ENCODE measurements around the gene ZNF385D.

ZNF385D gene

GRCh38 chr3:21722768-21723167 is 28.2 kb downstream of the ZNF385D start:
- Histone ChIP-seq H3K9ac (ENCODE audit: low read depth, low read length) (no peak overlapping the region), H3K4me3 (ENCODE audit: low read depth, low read length) (no peak overlapping the region), H3K36me3 (ENCODE audit: control insufficient read depth, insufficient read depth, low read length) (no peaks in the 10 kb centered on the region), H3K27me3 (ENCODE audit: control insufficient read depth, insufficient read depth, low read length) (no peaks in the 10 kb centered on the region), H3K27ac (ENCODE audit: low read depth, low read length) (no peak overlapping the region), H3K9me3 (ENCODE audit: control insufficient read depth, insufficient read depth, low read length) (no peaks in the 10 kb centered on the region), H3K4me1 (ENCODE audit: control insufficient read depth, insufficient read depth, low read length) (peaks cover 21% of the 10 kb centered on the region)

DNA sequence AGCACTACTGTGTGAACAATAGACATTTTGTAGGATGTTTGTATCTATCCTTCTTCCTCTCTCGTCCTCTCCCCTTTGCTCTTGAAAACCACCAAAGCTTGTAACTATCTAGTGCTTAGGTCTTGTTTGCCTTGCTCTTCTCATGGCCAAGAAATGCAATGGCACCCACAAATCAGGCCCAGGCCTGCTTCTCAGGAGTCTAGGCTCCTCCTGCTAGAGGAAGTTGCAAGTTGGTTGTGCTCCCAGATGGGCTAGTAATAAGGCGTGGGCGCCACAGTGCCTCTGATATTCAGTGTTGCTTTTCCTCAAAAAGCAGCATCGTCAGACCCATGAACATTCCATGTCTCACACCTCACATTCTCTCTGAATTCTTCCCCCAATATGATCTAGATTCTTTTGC is 28.7 kb downstream of the ZNF385D start:
- no peak overlapping the region for H3K27ac ChIP-seq (ENCODE audit: low read depth, low read length)
- H3K4me1 ChIP-seq (ENCODE audit: control insufficient read depth, insufficient read depth, low read length), result peaks cover 21% of the 10 kb centered on the region
- H3K9me3 ChIP-seq (ENCODE audit: control insufficient read depth, insufficient read depth, low read length), result no peaks in the 10 kb centered on the region
- H3K4me3 ChIP-seq (ENCODE audit: low read depth, low read length), result no peak overlapping the region
- H3K36me3 ChIP-seq (ENCODE audit: control insufficient read depth, insufficient read depth, low read length), result no peaks in the 10 kb centered on the region
- H3K27me3 ChIP-seq (ENCODE audit: control insufficient read depth, insufficient read depth, low read length), result no peaks in the 10 kb centered on the region
- no peak overlapping the region for H3K9ac ChIP-seq (ENCODE audit: low read depth, low read length)

GRCh38 chr3:21718943-21719591 is 31.9 kb downstream of the ZNF385D start:
- Histone ChIP-seq H3K9ac (ENCODE audit: low read depth, low read length) (no peak overlapping the region), H3K27ac (ENCODE audit: low read depth, low read length) (no peak overlapping the region), H3K9me3 (ENCODE audit: control insufficient read depth, insufficient read depth, low read length) (no peaks in the 10 kb centered on the region), H3K4me3 (ENCODE audit: low read depth, low read length) (no peak overlapping the region), H3K36me3 (ENCODE audit: control insufficient read depth, insufficient read depth, low read length) (no peaks in the 10 kb centered on the region), H3K27me3 (ENCODE audit: control insufficient read depth, insufficient read depth, low read length) (no peaks in the 10 kb centered on the region), H3K4me1 (ENCODE audit: control insufficient read depth, insufficient read depth, low read length) (peaks cover 21% of the 10 kb centered on the region)

DNA sequence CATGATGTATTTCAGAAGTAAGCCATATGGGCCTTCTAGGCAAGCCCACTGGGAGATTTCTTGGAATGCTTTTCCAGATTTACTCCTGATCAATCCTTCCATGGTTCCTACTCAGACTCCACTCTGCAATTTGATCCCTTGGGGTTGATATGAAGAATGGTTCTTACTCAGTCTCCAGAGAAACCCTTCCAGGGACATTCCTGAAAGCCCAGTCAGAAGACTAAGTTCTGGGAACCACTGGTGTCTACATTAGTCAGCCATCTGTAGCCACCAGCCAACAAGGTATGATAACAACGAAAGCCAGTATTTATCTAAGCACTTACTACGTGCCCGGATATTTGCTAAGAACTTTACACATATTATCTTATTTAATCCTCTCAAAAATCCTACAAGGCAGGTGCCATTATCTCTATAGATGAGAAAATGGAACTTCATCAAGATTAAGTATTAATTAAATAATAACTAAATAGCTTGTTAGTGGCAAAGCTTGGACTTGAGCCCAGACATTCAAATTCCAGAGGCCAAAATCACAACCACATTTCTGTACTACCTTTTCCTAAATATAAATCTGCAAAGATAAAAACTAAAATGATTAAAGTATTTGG is 32.7 kb downstream of the ZNF385D start:
- no peaks in the 10 kb centered on the region for H3K27me3 ChIP-seq (ENCODE audit: control insufficient read depth, insufficient read depth, low read length)
- H3K27ac ChIP-seq (ENCODE audit: low read depth, low read length), result no peak overlapping the region
- H3K4me3 ChIP-seq (ENCODE audit: low read depth, low read length), result no peak overlapping the region
- no peaks in the 10 kb centered on the region for H3K9me3 ChIP-seq (ENCODE audit: control insufficient read depth, insufficient read depth, low read length)
- peaks cover 21% of the 10 kb centered on the region for H3K4me1 ChIP-seq (ENCODE audit: control insufficient read depth, insufficient read depth, low read length)
- H3K36me3 ChIP-seq (ENCODE audit: control insufficient read depth, insufficient read depth, low read length), result no peaks in the 10 kb centered on the region
- H3K9ac ChIP-seq (ENCODE audit: low read depth, low read length), result no peak overlapping the region

DNA sequence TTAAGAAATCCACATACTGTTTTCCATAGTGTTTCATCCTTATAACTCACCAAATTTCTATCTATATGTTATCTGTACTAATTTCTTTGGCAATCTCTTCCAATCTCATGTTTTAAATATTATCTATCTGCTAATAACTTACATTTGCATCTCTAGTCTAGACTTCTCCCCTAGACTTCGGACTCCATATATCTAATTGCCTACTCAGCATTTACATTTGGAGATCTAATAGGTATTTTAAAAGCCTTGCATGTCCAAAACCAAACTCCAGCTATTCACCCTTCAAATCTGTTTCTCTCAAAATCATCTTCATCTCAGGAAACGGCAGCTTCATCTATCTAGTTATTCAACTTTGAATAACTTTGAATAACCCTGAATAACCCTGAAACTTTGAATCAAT is 35.3 kb downstream of the ZNF385D start:
- Histone ChIP-seq H3K27me3 (ENCODE audit: control insufficient read depth, insufficient read depth, low read length) (no peaks in the 10 kb centered on the region), H3K9me3 (ENCODE audit: control insufficient read depth, insufficient read depth, low read length) (no peaks in the 10 kb centered on the region), H3K36me3 (ENCODE audit: control insufficient read depth, insufficient read depth, low read length) (no peaks in the 10 kb centered on the region), H3K4me3 (ENCODE audit: low read depth, low read length) (no peak overlapping the region), H3K27ac (ENCODE audit: low read depth, low read length) (no peak overlapping the region), H3K9ac (ENCODE audit: low read depth, low read length) (no peak overlapping the region), H3K4me1 (ENCODE audit: control insufficient read depth, insufficient read depth, low read length) (peaks cover 21% of the 10 kb centered on the region)

GRCh38 chr3:21705769-21706168 is 45.2 kb downstream of the ZNF385D start:
- Histone ChIP-seq H3K27ac (ENCODE audit: low read depth, low read length) (no peak overlapping the region), H3K4me1 (ENCODE audit: control insufficient read depth, insufficient read depth, low read length) (no peaks in the 10 kb centered on the region), H3K9me3 (ENCODE audit: control insufficient read depth, insufficient read depth, low read length) (no peaks in the 10 kb centered on the region; the same call in 1 of the 2 replicates), H3K27me3 (ENCODE audit: control insufficient read depth, insufficient read depth, low read length) (no peaks in the 10 kb centered on the region), H3K4me3 (ENCODE audit: low read depth, low read length) (no peak overlapping the region), H3K9ac (ENCODE audit: low read depth, low read length) (no peak overlapping the region), H3K36me3 (ENCODE audit: control insufficient read depth, insufficient read depth, low read length) (no peaks in the 10 kb centered on the region)

GRCh38 chr3:21704796-21705195 is 46.2 kb downstream of the ZNF385D start:
- no peak overlapping the region for H3K9ac ChIP-seq (ENCODE audit: low read depth, low read length)
- H3K27ac ChIP-seq (ENCODE audit: low read depth, low read length), result no peak overlapping the region
- H3K9me3 ChIP-seq (ENCODE audit: control insufficient read depth, insufficient read depth, low read length), result no peaks in the 10 kb centered on the region; the same call in 1 of the 2 replicates
- H3K36me3 ChIP-seq (ENCODE audit: control insufficient read depth, insufficient read depth, low read length), result no peaks in the 10 kb centered on the region
- no peaks in the 10 kb centered on the region for H3K27me3 ChIP-seq (ENCODE audit: control insufficient read depth, insufficient read depth, low read length)
- no peaks in the 10 kb centered on the region for H3K4me1 ChIP-seq (ENCODE audit: control insufficient read depth, insufficient read depth, low read length)
- no peak overlapping the region for H3K4me3 ChIP-seq (ENCODE audit: low read depth, low read length)

DNA sequence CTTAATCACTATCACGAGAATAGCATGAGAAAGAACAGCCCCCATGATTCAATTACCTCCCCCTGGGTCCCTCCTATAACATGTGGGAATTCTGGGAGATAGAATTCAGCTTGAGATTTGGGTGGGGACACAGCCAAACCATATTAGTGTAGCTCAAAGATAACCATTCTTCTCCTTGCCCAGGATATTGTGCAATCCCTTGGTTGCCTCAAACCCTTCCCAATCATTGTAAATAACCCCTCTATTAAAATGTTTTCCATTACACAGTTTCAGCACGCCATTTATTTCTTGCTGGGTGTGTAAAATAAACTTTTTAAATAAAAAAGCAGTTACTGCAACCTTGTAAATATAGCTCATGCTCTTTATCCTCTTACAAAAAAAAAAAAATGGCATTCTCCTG is 47.7 kb downstream of the ZNF385D start:
- H3K36me3 ChIP-seq (ENCODE audit: control insufficient read depth, insufficient read depth, low read length), result no peaks in the 10 kb centered on the region
- H3K9me3 ChIP-seq (ENCODE audit: control insufficient read depth, insufficient read depth, low read length), result no peaks in the 10 kb centered on the region; the same call in 1 of the 2 replicates
- H3K27me3 ChIP-seq (ENCODE audit: control insufficient read depth, insufficient read depth, low read length), result no peaks in the 10 kb centered on the region
- H3K27ac ChIP-seq (ENCODE audit: low read depth, low read length), result no peak overlapping the region
- no peaks in the 10 kb centered on the region for H3K4me1 ChIP-seq (ENCODE audit: control insufficient read depth, insufficient read depth, low read length)
- H3K9ac ChIP-seq (ENCODE audit: low read depth, low read length), result no peak overlapping the region
- H3K4me3 ChIP-seq (ENCODE audit: low read depth, low read length), result no peak overlapping the region

DNA sequence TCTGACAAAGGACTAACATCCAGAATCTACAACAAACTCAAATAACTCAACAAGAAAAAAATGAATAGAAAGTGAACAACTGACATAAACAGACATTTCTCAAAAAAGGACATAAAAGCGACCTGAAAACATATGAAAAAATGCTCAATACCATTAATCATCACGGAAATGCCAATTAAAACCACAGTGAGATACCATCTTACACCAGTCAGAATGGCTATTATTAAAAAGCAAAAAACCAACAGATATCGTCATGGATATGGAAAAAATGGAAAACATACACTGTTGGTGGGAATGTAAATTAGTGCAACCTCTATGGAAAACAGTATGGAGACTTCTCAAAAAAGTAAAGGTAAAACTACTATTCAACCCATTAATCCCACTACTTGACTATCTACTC is 53.3 kb downstream of the ZNF385D start:
- no peak overlapping the region for H3K9ac ChIP-seq (ENCODE audit: low read depth, low read length)
- H3K4me1 ChIP-seq (ENCODE audit: control insufficient read depth, insufficient read depth, low read length), result no peaks in the 10 kb centered on the region
- no peak overlapping the region for H3K27ac ChIP-seq (ENCODE audit: low read depth, low read length)
- no peaks in the 10 kb centered on the region for H3K36me3 ChIP-seq (ENCODE audit: control insufficient read depth, insufficient read depth, low read length)
- no peaks in the 10 kb centered on the region for H3K9me3 ChIP-seq (ENCODE audit: control insufficient read depth, insufficient read depth, low read length)
- H3K4me3 ChIP-seq (ENCODE audit: low read depth, low read length), result no peak overlapping the region
- H3K27me3 ChIP-seq (ENCODE audit: control insufficient read depth, insufficient read depth, low read length), result no peaks in the 10 kb centered on the region

- no peaks in the 10 kb centered on the region for H3K9me3 ChIP-seq (ENCODE audit: control insufficient read depth, insufficient read depth, low read length)
- no peaks in the 10 kb centered on the region for H3K36me3 ChIP-seq (ENCODE audit: control insufficient read depth, insufficient read depth, low read length)
- H3K4me3 ChIP-seq (ENCODE audit: low read depth, low read length), result no peak overlapping the region
- no peak overlapping the region for H3K9ac ChIP-seq (ENCODE audit: low read depth, low read length)
- H3K4me1 ChIP-seq (ENCODE audit: control insufficient read depth, insufficient read depth, low read length), result no peaks in the 10 kb centered on the region
- H3K27ac ChIP-seq (ENCODE audit: low read depth, low read length), result no peak overlapping the region
- H3K27me3 ChIP-seq (ENCODE audit: control insufficient read depth, insufficient read depth, low read length), result no peaks in the 10 kb centered on the region
Observed at GRCh38 chr3:21694506-21694905, 56.5 kb downstream of the ZNF385D start.

DNA sequence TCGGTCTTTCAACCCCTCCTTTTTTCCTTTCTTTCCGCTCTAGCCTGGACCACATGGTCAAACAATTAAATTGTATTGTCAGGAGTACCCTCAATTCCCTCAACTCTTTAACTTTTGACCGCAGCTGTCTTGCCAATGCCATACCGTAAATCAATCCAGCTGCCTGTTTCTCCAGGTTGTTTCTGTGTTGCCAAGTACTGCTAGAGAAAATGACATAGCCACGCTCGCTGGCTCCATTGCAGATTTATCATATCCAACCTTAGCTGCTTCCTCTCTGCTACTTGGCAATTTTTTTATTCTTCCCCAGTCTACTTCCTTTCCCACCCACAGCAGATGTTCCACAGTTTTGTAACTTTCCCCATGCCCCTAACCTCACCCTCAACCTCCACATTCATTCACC is 60.0 kb downstream of the ZNF385D start:
- H3K36me3 ChIP-seq (ENCODE audit: control insufficient read depth, insufficient read depth, low read length), result no peaks in the 10 kb centered on the region
- no peaks in the 10 kb centered on the region for H3K4me1 ChIP-seq (ENCODE audit: control insufficient read depth, insufficient read depth, low read length)
- no peaks in the 10 kb centered on the region for H3K9me3 ChIP-seq (ENCODE audit: control insufficient read depth, insufficient read depth, low read length)
- H3K27ac ChIP-seq (ENCODE audit: low read depth, low read length), result no peak overlapping the region
- no peak overlapping the region for H3K4me3 ChIP-seq (ENCODE audit: low read depth, low read length)
- no peaks in the 10 kb centered on the region for H3K27me3 ChIP-seq (ENCODE audit: control insufficient read depth, insufficient read depth, low read length)
- H3K9ac ChIP-seq (ENCODE audit: low read depth, low read length), result no peak overlapping the region
